H1 (cell line): ENCODE measurements around the gene PDE4D. TPM values are rescaled to one million over a fixed set of nuclear protein-coding genes. Genes with fewer than 3 reads are reported as not detected.
A peak's percentile ranks its signal among the peaks of the same experiment; 100 is the strongest.

Experiments
- CTCF ChIA-PET: fragments of 300-600 bp; sonication (Branson Sonifier 250); formaldehyde crosslinking; loops from one replicate; lab custom pipeline; 2021; ENCODE audit not compliant: partially characterized antibody; lab: Charles Lee
- POLR2A ChIA-PET: fragments of 300-600 bp; sonication (Branson Sonifier 250); formaldehyde crosslinking; loops from one replicate; lab custom pipeline; 2021; ENCODE audit warnings: inconsistent platforms; ENCODE audit not compliant: partially characterized antibody; lab: Charles Lee
- DNase-seq, 2 experiments: peaks; one replicate each; pipeline versions ENCODE4 v3.0.0 to v3.0.0-alpha.2; 2010 to 2022; ENCODE audit warnings: low spot score in 2 of 2, low read depth in 1 of 2, mixed read lengths in 1 of 2
- FAIRE-seq: peaks from 2 replicates; lab custom pipeline; 2011; peaks lifted over from hg19 to GRCh38; lab: Jason Lieb, UNC
- H2AFZ ChIP-seq: 2 replicates; pipeline ENCODE4 v1.8.1; 2012; ENCODE audit warnings: low read length, inconsistent platforms
- H2AK5ac ChIP-seq: 2 replicates; pipeline ENCODE4 v1.6.1; 2013; ENCODE audit warnings: low read depth, low read length
- H2BK120ac ChIP-seq: replicated peaks from 2 replicates; pipeline ENCODE3; 2013; ENCODE audit warnings: low read depth, low read length, inconsistent platforms
- H2BK12ac ChIP-seq: 2 replicates; pipeline ENCODE4 v1.6.1; 2013; ENCODE audit warnings: low read depth, low read length
- H2BK15ac ChIP-seq: 2 replicates; pipeline ENCODE4 v1.6.1; 2013; ENCODE audit warnings: low read length
- H2BK20ac ChIP-seq: 2 replicates; pipeline ENCODE4 v1.6.1; 2013; ENCODE audit warnings: low read length
- H2BK5ac ChIP-seq: 2 replicates; pipeline ENCODE4 v1.6.1; 2013; ENCODE audit warnings: low read depth, low read length
- H3K14ac ChIP-seq: 2 replicates; pipeline ENCODE4 v1.6.1; 2013; ENCODE audit warnings: inconsistent platforms; ENCODE audit not compliant: insufficient read length
- H3K18ac ChIP-seq: 2 replicates; pipeline ENCODE4 v1.6.1; 2013; ENCODE audit warnings: low read length; ENCODE audit errors: extremely low read depth
- H3K23ac ChIP-seq: 2 replicates; pipeline ENCODE4 v1.6.1; 2013; ENCODE audit warnings: inconsistent platforms; ENCODE audit not compliant: insufficient read length
- H3K23me2 ChIP-seq: 2 replicates; pipeline ENCODE4 v1.6.1; 2013; ENCODE audit warnings: low read depth, low read length
- H3K27ac ChIP-seq: 2 replicates; pipeline ENCODE4 v1.6.1; 2011; ENCODE audit warnings: low read depth, low read length, inconsistent platforms
- H3K27me3 ChIP-seq, 4 experiments: replicated peaks in 1 of 4; 1 replicate in 1 of 4; 2 replicates in 3 of 4; pipeline versions ENCODE4 v1.6.1 to v1.8.1; 2011 to 2013; ENCODE audit warnings: low read length in 3 of 4, mild to moderate bottlenecking in 3 of 4, inconsistent platforms in 2 of 4, mixed read lengths in 2 of 4, moderate library complexity in 1 of 4; ENCODE audit not compliant: control insufficient read depth in 3 of 4, insufficient read depth in 3 of 4; ENCODE audit errors: extremely low read depth in 1 of 4
- H3K36me3 ChIP-seq, 4 experiments: 2 replicates each; pipeline versions ENCODE4 v1.6.1 to v1.8.1; 2011 to 2013; ENCODE audit warnings: mild to moderate bottlenecking in 4 of 4, low read length in 3 of 4, moderate library complexity in 2 of 4, control low read depth in 1 of 4, inconsistent platforms in 1 of 4; ENCODE audit not compliant: insufficient read depth in 4 of 4, control insufficient read depth in 2 of 4
- H3K4ac ChIP-seq: replicated peaks from 2 replicates; pipeline ENCODE3; 2013; ENCODE audit warnings: low read length, low read depth, mixed read lengths, inconsistent platforms; ENCODE audit not compliant: insufficient read length
- H3K4me1 ChIP-seq, 4 experiments: replicated peaks in 1 of 4; 1 replicate in 1 of 4; 2 replicates in 3 of 4; pipeline versions ENCODE4 v1.6.1 to v1.8.1; 2011 to 2013; ENCODE audit warnings: low read length in 3 of 4, inconsistent platforms in 2 of 4, mixed read lengths in 1 of 4; ENCODE audit not compliant: insufficient read depth in 4 of 4, control insufficient read depth in 3 of 4
- H3K4me2 ChIP-seq, 2 experiments: 2 replicates each; pipeline versions ENCODE4 v1.6.1 to v1.8.1; 2011 to 2013; ENCODE audit warnings: low read depth in 2 of 2, low read length in 2 of 2, control low read depth in 1 of 2, inconsistent platforms in 1 of 2, mild to moderate bottlenecking in 1 of 2; ENCODE audit not compliant: insufficient read depth in 1 of 2
- H3K4me3 ChIP-seq, 4 experiments: fragments of 200-600, 300-600 bp in 1 of 4; sonication (generic), shearing (Covaris generic), sonication (Bioruptor Twin) in 1 of 4; 2 replicates each; pipeline versions ENCODE4 v1.5.1 to v1.8.1; 2011 to 2016; ENCODE audit warnings: low read length in 4 of 4, low read depth in 3 of 4, control low read depth in 2 of 4, inconsistent platforms in 2 of 4, mild to moderate bottlenecking in 2 of 4, mixed read lengths in 1 of 4, moderate library complexity in 1 of 4; ENCODE audit not compliant: insufficient read depth in 2 of 4; ENCODE audit errors: extremely low read depth in 1 of 4
- H3K56ac ChIP-seq: replicated peaks from 2 replicates; pipeline ENCODE3; 2013; ENCODE audit warnings: low read depth, mild to moderate bottlenecking, mixed read lengths, low read length, inconsistent platforms; ENCODE audit not compliant: insufficient read length
- H3K79me1 ChIP-seq: 2 replicates; pipeline ENCODE4 v1.6.1; 2013; ENCODE audit warnings: low read depth, low read length, control low read depth
- H3K79me2 ChIP-seq, 2 experiments: 2 replicates each; pipeline versions ENCODE4 v1.6.1 to v1.8.1; 2012 to 2013; ENCODE audit warnings: low read length in 2 of 2, mild to moderate bottlenecking in 2 of 2, inconsistent platforms in 1 of 2; ENCODE audit not compliant: insufficient read depth in 2 of 2, control insufficient read depth in 1 of 2
- H3K9ac ChIP-seq, 4 experiments: replicated peaks in 1 of 4; 1 replicate in 1 of 4; 2 replicates in 3 of 4; pipeline versions ENCODE4 v1.6.1 to v1.8.1; 2011 to 2013; ENCODE audit warnings: low read depth in 3 of 4, low read length in 3 of 4, control low read depth in 2 of 4, mild to moderate bottlenecking in 2 of 4, moderate library complexity in 2 of 4, inconsistent platforms in 1 of 4; ENCODE audit errors: extremely low read depth in 1 of 4
- H3K9me3 ChIP-seq, 2 experiments: 2 replicates each; pipeline versions ENCODE4 v1.6.1 to v1.8.1; 2012 to 2013; ENCODE audit warnings: mild to moderate bottlenecking in 2 of 2, moderate library complexity in 2 of 2, control low read depth in 1 of 2, inconsistent platforms in 1 of 2, low read depth in 1 of 2, low read length in 1 of 2, mixed read lengths in 1 of 2; ENCODE audit not compliant: insufficient read depth in 2 of 2
- H4K20me1 ChIP-seq, 2 experiments: replicated peaks in 1 of 2; 2 replicates each; pipeline versions ENCODE3 to v1.8.1; 2011 to 2013; ENCODE audit warnings: inconsistent platforms in 2 of 2, low read length in 2 of 2, mild to moderate bottlenecking in 1 of 2; ENCODE audit not compliant: insufficient read depth in 2 of 2, control insufficient read depth in 1 of 2
- H4K5ac ChIP-seq: 2 replicates; pipeline ENCODE4 v1.6.1; 2013; ENCODE audit warnings: low read length, low read depth, mixed read lengths, inconsistent platforms; ENCODE audit not compliant: insufficient read length
- H4K8ac ChIP-seq: 2 replicates; pipeline ENCODE4 v1.8.0; 2013; ENCODE audit warnings: mild to moderate bottlenecking, moderate library complexity, low read length, inconsistent platforms; ENCODE audit not compliant: insufficient read depth; ENCODE audit errors: extremely low read depth
- H4K91ac ChIP-seq: replicated peaks from 2 replicates; pipeline ENCODE3; 2013; ENCODE audit warnings: low read length, mixed read lengths, inconsistent platforms; ENCODE audit not compliant: insufficient read length
- CBX8 ChIP-seq: fragments of 300-800, 300-1000 bp; sonication (generic); IDR thresholded peaks from 2 replicates; pipeline ENCODE4 v1.7.1; 2016; ENCODE audit warnings: low read depth, low read length, borderline replicate concordance
- EZH2 ChIP-seq: fragments of 200-600 bp; sonication (generic); IDR thresholded peaks from 2 replicates; pipeline ENCODE4 v1.7.1; 2012; ENCODE audit warnings: low read depth, mild to moderate bottlenecking, moderate library complexity, low read length, inconsistent platforms; ENCODE audit not compliant: severe bottlenecking
- KDM4A ChIP-seq: IDR thresholded peaks from one replicate; pipeline ENCODE4 v1.7.1; 2012; ENCODE audit warnings: low read depth, mild to moderate bottlenecking, moderate library complexity, low read length, inconsistent platforms; ENCODE audit not compliant: severe bottlenecking
- NANOG ChIP-seq: IDR thresholded peaks from 2 replicates; pipeline ENCODE4 v1.6.1; 2011; ENCODE audit warnings: low read length, low read depth, mild to moderate bottlenecking, inconsistent platforms; ENCODE audit not compliant: insufficient read depth, poor library complexity, severe bottlenecking
- RXRA ChIP-seq: IDR thresholded peaks from 2 replicates; pipeline ENCODE4 v1.6.1; 2011; ENCODE audit warnings: low read depth, mild to moderate bottlenecking, low read length, moderate library complexity; ENCODE audit not compliant: insufficient read depth
- SAP30 ChIP-seq: fragments of 300-600 bp; sonication (generic); IDR thresholded peaks from 2 replicates; pipeline ENCODE4 v1.7.1; 2012; ENCODE audit warnings: low read length, moderate library complexity, mild to moderate bottlenecking, inconsistent platforms; ENCODE audit not compliant: insufficient read depth, insufficient replicate concordance
- SIRT6 ChIP-seq: IDR thresholded peaks from one replicate; pipeline ENCODE4 v1.7.1; 2012; ENCODE audit warnings: low read length, inconsistent platforms
- SRF ChIP-seq: IDR thresholded peaks from 2 replicates; pipeline ENCODE4 v1.6.1; 2011; ENCODE audit warnings: mild to moderate bottlenecking, low read depth, low read length, moderate library complexity
- WGBS, 2 experiments: shearing (Covaris generic) in 1 of 2; methylation state at CpG; one replicate each; pipeline versions ENCODE4 v1.1.6 to v1.1.7; 2013 to 2015; ENCODE audit warnings: low lambda C conversion rate in 2 of 2, mixed read lengths in 2 of 2, inconsistent platforms in 1 of 2, low coverage in 1 of 2, missing lambda C conversion rate in 1 of 2; ENCODE audit not compliant: insufficient replicate concordance in 2 of 2, insufficient coverage in 1 of 2, insufficient read length in 1 of 2; ENCODE audit errors: extremely low coverage in 1 of 2, missing lambda C conversion rate in 1 of 2; 5-methylcytosine and 5-hydroxymethylcytosine counted together
- polyA plus RNA-seq, 7 experiments: library from polyadenylated mRNA; depleted of rRNA in 3 of 7; stranded (reverse) in 5 of 7; unstranded in 2 of 7; fragments of >200 nt in 5 of 7; fragments of 200-250 nt in 2 of 7; gene quantifications; 1 replicate in 5 of 7; 2 replicates in 1 of 7; 4 replicates in 1 of 7; pipeline versions ENCODE4 v1.2.1 to v1.2.3, GENCODE V29; 2011 to 2013; ENCODE audit warnings: missing spikeins in 2 of 7, mixed read lengths in 2 of 7
- total RNA-seq: library from RNA; stranded (reverse); fragmentation: NEBNext Ultra II Directional; extraction: Animal tissue kit (Norgen Biotek cat#: 25700); gene quantifications from 2 replicates; pipeline ENCODE4 v1.2.1, GENCODE V29; 2021
- TF ChIP-seq, protein P1 (sequence below): IDR thresholded peaks from 2 replicates; pipeline ENCODE4 v1.6.1; 2011; ENCODE audit warnings: low read depth, mild to moderate bottlenecking, low read length; ENCODE audit not compliant: insufficient read depth

The PDE4D gene
- total and polyA plus RNA-seq, 2 of the 8 experiments (the other 6 are each of a cell fraction or from before 2014, with no cell fraction given) = 2.3 to 3.7 TPM

DNA sequence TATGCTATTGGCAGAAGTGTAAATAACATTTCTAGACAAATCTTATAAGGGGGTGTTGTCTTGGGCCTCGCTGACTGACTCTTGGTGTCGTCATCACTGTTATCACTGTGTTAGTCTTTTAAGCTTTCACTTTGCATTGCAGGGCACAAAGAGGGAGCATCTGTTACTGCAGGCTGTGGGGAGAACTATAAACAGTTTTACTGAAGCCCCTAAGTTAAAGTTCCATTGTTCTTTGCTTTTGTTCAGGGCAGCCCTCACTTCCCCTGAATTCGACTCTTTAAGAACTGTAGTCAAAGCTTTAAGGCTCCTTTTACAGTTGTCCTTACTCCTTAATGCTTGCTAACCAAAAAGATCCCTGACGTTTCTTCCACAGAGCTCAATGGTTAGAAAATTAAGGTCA, 705.7 kb downstream of the PDE4D start:
- H3K4me2 ChIP-seq = peak overlapping the region; percentile 1 to 2; a peak in 1 of 4 replicates
- H3K9ac ChIP-seq = no peak overlapping the region

More for the DNA sequence above, 705.7 kb downstream of the PDE4D start:
- no peak overlapping the region for H2BK120ac ChIP-seq
- H2BK15ac ChIP-seq = no peak overlapping the region
- H2BK12ac ChIP-seq = no peak overlapping the region
- H2AFZ ChIP-seq = peak overlapping the region; percentile 72
- no peak overlapping the region for H3K14ac ChIP-seq
- no peak for DNase-seq
- H3K9me3 ChIP-seq = no peaks in the 10 kb centered on the region
- no peak overlapping the region for H2BK5ac ChIP-seq
- no peak overlapping the region; a peak in 1 of 8 replicates for H3K4me3 ChIP-seq
- H4K8ac ChIP-seq = no peak overlapping the region
- no peak overlapping the region for H4K91ac ChIP-seq
- no peaks in the 10 kb centered on the region for H3K27me3 ChIP-seq
- TF ChIP-seq SIRT6 (no peak), RXRA (no peak), KDM4A (no peak), EZH2 (no peak), CBX8 (no peak), NANOG (no peak), SAP30 (no peak), SRF (no peak)
- TF ChIP-seq, protein P1, sequence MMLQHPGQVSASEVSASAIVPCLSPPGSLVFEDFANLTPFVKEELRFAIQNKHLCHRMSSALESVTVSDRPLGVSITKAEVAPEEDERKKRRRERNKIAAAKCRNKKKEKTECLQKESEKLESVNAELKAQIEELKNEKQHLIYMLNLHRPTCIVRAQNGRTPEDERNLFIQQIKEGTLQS = no peak
- no peaks in the 10 kb centered on the region for H3K36me3 ChIP-seq
- H4K20me1 ChIP-seq = no peaks in the 10 kb centered on the region
- H2BK20ac ChIP-seq = no peak overlapping the region
- FAIRE-seq = no peak
- H4K5ac ChIP-seq = no peak overlapping the region
- H3K4me1 ChIP-seq = peaks cover 3 to 11% (median 6%) of the 10 kb centered on the region in 4 experiments; a peak in 4 of 7 replicates
- no peak overlapping the region for H3K18ac ChIP-seq
- no peaks in the 10 kb centered on the region for H3K23me2 ChIP-seq
- no peaks in the 10 kb centered on the region for H3K79me2 ChIP-seq
- H3K56ac ChIP-seq = no peak overlapping the region
- no peaks in the 10 kb centered on the region for H3K79me1 ChIP-seq
- WGBS, 2 experiments = 65% methylated on average over 4 of the region's 4 CpGs; no CpG with 5 or more reads in 1 of the 2 experiments
- H3K4ac ChIP-seq = no peak overlapping the region
- H2AK5ac ChIP-seq = no peak overlapping the region
- no peak overlapping the region for H3K27ac ChIP-seq
- ChIA-PET POLR2A (no interaction called here), CTCF (interaction anchor here (0.7 to 3.9 kb wide), 49 partner anchors 8 to 620 kb away, joined by 3 to 32 read pairs (median 4); no protein-coding TSS in a partner anchor)
- no peak overlapping the region for H3K23ac ChIP-seq
